ENCODE measurements around the gene ELAPOR1.

GRCh38 chr1:109109906-109110305 is 4.0 kb upstream of the ELAPOR1 start:
- no peak for TF ChIP-seq POLR2AphosphoS5 (IDR thresholded peaks at IDR 0.05)
- no peak for TF ChIP-seq CTCF (IDR thresholded peaks at IDR 0.05)
